NCI-H2081 (cell line): ENCODE data around the gene ATP13A2.

ENCODE experiments used
- DNase-seq, 2 experiments: peaks; one replicate each; lab custom pipeline; 2025; lab: John Stamatoyannopoulos, UW

ATP13A2 gene

DNA sequence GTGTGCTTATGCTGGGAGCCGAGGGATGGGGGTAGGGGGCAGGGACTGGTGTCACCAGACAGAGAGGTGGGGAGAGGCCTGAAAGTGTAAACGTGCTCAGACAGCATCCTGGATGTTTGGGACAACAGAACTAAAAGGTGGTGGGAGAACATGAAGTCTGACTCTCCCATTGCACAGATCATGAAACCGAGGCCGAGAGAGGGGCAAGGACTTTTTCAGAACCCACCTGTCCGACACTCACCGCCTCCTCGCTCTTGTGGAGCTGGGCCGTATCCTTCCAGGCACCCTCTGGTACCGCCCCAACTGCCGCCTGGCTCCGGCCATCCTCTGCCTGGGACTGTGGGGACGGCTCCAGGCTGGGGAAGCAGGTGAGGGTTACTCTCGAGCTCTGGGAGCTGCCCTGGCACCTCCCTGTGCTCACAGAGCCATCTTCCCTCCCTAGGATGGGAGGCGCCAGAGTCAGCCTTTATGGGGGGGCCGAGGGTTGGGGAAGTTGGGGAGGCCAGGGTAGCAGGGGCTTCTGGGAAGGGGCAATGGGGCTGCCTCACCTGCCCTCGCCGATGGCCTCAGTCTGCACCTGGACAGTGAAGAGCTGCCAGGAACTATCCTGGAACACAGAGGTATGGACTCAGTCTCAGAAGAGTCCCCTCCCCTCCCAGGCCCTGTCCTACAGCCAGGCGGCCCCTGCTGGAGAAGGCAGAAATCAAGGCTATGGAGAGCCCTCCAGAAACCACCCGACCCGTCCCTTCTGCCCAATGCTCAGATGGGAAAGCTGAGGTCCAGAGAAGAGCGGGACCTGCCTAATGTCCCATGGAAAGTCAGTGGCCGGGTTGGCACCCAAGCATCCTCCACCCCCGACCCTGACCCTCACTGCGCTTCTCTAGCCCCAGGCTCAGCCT lies 7.0 kb downstream of the ATP13A2 start:
- DNase-seq = no peak

DNA sequence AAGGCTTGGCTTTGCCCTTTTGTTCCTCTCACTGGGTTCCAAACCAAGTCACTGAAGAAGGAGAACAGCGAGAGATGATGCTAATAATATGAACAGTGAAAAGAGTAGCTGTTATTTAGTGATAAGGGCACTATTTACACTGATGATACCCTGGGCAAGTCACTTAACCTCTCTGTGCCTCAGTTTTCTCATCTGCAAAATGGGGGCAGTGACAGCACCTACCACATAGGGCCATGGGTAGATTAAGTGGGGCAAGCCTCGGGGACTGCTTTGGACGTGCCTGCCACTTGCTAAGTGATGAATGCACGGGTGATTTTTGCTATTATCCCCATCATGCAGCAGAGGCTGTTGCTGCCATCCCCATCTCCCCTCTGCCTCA lies 9.2 kb downstream of the ATP13A2 start:
- DNase-seq = no peak

DNA sequence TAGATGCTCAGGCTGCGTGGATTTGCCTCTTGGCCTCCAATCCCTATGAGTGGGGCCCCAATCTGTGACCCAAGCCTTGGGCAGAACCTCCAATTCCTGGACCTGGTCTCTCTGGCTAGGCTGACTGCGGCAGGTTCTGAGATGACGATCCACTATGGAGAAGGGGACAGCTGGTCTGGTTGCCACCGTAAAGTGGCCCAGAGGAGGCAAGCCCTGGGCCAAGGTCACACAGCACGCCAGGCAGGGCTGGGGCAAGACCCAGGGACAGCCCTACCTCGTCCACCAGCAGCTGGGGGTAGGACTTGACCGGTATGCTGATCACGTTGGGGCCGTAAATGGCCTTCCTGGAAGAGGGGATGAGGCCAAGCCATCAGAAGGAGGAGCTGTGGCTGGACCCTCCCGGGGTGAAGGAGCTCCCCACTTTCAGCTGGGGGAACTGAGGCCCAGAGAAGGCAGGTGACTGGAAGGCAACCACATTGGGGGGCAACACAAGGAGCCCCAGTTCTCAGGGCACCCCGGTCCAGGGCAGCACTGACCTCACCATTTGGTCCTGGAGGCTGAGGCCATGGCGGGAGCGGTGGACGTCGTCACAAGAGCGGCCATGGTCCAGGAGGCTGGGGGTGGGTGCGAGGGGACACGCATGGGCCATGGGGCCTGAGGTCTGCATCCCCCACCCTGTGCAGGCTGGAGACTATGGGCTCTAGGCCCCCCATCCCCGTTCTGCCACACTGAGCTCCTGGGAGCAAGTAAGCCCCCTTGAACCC lies 9.8 kb downstream of the ATP13A2 start:
- DNase-seq = no peak

DNA sequence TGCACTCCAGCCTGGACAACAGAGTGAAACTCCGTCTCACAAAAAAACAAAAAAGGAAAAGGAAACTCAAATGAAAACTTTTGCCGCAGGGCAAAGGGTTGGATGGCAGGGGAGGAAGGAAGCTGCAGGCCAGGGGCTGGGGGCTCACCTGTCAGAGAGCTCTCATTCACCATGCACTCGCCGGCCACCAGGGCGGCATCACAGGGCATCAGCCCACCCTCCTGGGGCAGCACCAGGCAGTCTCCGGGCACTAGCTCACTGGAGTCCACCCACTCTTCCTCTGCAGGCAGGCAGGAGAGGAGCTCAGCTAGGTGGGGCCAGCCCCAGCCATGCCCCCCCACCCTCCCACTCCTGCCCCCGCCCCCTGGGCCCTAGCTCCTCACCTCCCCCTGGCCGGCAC lies 11.9 kb downstream of the ATP13A2 start:
- DNase-seq = no peak

DNA sequence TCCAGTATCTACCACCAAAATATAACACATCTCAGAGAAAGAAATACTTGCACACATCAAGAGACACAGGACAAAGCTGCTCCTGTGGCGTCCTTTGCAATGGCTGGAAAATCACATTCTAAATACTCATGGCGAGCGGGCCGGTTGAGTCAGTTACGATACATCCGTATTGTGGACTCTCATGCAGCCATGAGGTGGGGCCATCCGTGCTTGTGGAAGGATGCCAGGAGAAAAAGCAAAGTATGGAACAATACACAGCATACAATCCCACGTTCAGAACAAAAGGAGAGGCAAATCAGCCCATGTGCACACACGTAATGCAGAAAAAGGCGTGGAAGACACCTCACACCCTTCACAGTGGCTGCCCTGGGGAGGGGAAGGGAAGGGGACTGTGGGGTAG lies 13.1 kb downstream of the ATP13A2 start:
- no peak for DNase-seq

DNA sequence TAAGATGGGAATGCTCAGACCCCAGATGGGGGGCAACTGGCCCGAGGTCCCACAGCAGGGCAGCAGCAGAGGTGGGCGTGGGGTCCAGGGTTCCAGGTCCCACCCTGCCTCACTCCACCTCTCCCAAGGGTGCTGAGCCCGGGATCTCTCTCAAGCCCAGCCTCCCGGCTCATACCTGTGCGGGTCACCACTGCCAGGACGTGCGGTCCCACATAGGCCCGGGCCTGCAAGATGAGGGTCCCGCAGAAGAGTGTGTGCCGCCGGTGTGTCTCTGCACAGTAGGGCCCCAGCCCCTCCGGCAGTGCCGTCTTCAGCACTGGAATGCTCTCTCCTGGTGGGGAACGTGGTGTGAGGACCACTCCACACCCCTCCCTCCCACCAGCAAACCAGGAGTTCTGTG lies 14.9 kb downstream of the ATP13A2 start:
- no peak for DNase-seq

DNA sequence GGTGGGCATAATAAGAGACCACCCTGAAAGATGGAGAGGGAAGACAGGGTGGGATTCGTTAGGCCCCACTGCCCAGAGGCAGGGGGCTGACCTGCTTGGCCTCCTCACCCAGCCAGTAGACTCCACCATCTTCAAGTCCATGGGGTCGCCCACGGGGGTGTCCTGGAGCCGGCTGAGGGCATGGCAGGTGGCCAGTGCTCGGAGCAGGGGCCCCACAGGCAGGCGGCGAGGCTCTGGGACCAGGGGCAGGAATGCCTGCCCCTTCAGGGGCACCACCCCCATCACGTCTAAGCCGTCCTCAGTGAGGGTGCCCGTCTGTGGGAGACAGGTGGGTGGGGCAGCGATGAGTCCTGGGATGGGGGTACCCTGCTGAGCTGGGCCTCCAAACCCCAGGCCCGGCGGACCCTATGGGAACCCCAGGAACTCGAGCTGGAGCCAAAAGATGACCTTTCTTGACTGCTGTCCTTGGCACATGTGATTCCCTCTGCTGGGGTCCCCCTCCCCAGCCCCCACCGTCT lies 18.1 kb downstream of the ATP13A2 start:
- DNase-seq = no peak

DNA sequence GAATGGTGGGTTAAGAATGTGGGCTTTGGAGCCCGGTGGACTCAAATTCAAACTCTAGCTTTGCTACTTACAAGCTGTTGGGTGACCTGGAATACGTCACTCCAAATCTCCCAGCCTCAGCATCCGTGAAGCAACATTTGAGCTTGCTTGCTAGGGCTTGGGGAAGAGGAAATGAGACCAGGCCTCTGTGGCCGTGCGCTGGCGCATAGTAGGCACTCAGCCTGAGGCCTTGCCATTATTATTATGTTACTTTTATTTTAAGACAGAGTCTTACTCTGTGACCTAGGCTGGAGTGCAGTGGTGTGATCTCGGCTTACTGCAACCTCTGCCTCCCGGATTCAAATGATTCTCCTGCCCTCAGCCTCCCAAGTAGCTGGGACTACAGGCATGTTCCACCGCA lies 19.1 kb downstream of the ATP13A2 start:
- DNase-seq = no peak

DNA sequence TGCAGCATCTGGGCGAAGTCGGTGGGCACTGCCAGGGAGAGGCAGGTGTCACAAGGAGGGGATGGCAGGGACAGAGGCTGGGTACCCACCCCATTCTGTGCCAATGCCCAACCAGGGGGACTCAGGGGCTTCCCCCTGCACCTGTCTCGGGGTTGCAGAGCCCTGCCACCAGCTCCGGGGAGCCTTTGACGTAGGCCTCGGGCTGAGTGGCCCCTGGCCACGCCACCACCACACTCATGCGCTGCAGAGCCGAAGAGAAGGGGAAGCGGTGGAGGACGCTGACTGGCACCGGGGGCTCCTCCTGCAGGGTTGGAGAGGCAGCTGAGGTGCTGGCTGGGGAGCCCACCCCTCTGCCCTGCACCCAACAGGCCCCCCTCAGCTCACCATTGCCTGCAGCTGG lies 19.6 kb downstream of the ATP13A2 start:
- no peak for DNase-seq

DNA sequence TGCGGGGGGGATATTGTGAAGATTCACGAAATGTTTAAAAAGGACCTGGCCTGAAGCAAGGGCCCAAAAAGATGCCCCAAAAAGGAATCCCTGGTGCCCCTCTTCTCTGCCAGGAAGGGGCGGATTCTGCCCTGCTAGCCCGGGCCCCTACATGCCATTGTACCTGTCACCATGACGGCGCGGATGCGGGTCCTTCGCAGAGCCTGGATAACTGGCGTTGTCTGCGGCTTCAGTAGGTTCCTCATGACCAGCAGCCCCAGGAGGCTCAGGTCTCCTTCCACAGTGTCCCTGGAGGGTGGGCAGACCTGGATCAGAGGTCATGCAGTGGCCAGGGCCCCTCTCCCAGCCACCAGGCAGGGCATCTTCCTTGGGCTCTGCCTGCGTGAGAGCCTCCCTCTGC lies 20.2 kb downstream of the ATP13A2 start:
- no peak for DNase-seq

DNA sequence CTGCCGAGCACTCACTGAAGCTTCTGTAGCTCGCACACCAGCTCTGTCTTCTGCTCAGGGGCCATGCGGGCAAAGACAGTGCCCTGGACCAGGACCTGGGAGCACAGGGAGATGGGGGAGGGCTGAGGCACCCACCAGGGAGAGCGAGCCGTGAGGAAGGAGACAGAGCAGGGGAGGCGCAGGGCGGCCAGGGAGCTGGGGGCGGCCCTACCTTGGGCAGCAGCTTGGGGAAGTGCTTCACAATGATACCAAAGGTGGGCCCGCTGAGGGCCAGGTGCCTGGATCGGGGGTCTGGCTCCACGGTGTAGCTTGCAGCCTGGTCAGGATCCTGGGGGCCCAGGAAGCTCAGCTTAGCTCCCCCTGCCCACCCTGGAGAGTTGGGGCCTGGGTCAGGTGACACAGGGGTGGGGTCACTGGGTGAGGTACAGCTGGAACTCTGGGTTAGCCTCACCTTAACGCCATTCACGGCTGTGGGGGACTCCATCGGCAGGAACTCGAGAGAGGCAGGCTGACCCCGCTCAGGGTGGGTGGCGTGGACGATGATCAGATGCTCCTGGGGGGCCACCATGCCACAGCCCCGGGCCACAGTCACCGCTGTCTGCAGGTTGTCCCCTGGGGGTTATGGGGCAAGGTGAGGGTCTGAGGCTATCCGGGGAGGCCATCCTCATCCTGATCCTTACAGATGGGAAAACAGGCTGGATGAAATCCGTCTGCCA lies 21.9 kb downstream of the ATP13A2 start:
- no peak for DNase-seq

DNA sequence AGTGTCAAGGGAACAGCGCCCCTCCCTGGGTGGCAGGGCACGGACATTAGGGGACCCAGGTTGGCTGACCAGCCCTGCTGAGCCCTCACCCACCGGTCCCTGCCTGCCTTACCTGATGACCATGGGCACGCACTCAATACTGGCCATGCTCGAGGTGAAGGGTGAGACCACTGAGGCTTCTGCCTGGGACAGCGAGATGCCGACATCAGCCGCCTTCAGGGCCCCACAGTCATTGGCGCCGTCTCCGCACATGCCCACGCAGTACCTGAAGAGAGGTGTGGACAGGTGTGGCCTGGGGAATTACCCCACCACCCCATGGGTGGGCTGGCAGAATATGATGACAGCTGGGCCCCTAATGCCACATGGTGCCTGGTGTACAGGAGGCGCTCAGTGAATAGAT lies 23.5 kb downstream of the ATP13A2 start:
- DNase-seq = no peak

DNA sequence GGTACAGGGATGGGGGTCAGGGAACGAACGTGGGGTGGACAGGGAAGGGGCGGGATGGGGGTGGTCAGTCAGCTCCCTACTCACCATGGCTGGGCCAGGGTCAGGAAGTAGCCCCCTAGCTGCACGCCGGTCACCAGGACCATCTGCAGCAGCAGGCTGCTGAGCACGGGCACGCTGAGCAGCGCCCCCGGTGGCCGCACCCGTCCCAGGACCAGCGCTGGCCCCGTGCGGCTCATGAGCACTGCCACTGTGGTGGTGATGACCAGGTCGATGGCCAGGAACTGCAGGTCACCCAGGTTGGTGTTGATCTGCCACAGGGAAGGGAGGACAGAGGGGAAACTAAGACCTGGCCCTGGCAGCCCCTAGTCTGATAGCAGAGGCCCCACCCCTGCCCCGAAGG lies 24.8 kb downstream of the ATP13A2 start:
- DNase-seq = no peak

DNA sequence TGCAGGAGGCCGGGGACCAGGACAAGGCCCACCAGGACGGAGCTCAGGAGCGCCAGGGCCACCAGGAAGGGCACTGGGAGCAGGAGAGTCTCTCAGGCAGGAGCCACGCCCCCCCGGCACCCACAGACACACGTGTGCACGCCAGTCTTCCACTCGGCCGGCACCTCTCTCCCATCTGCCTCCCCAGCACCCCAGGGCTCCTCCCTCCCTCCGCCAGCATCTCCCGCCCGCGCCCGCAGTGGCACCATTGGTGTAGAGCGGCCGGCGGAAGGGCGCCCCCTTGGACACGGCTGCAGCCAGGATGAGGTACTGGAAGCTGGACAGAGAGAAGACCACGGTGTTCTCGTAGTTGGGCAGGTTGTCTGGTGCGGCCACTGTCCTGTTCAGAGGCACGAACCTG lies 25.2 kb downstream of the ATP13A2 start:
- DNase-seq = no peak

DNA sequence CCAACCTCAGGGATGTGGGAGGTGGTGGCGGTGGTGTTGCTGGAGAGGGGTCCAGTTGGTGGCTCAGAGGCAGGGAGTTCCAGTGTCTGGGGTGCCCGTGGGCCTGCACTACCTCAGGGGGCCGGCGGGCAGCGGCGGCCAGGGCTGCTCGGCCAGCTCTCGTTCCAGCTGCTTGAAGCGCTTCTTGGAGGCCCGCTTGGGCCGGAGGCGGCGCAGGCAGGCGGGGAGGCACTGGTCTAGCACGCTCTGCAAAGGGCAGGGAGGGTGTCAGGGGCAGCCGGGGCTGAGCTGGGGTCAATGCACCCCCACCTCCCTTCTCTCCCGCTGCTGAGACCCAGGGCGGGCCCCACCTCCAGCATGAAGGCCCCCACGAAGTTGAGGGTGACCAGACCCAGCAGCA lies 25.6 kb downstream of the ATP13A2 start:
- DNase-seq = no peak

DNA sequence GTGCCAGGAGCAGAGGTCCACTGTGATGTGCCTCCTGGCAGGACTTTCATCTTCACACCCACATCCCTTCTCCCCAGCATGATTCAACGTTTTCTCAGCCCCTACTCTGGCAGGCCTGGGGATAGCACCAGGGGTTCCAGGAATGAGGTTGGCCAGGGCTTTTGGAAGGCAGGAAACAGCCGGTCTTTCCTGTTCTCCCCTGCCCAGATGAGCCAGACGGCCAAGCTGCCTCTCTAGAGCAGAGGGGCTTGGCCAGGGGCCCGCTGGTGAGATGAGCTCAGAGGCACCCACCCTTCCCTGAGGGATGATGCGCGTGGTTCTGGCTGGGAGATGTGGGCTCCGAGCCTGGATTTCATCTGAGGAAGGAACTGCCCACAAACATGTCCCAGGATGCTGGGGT lies 27.0 kb downstream of the ATP13A2 start:
- peak in 1 of 2 experiments; percentile 13 for DNase-seq

DNA sequence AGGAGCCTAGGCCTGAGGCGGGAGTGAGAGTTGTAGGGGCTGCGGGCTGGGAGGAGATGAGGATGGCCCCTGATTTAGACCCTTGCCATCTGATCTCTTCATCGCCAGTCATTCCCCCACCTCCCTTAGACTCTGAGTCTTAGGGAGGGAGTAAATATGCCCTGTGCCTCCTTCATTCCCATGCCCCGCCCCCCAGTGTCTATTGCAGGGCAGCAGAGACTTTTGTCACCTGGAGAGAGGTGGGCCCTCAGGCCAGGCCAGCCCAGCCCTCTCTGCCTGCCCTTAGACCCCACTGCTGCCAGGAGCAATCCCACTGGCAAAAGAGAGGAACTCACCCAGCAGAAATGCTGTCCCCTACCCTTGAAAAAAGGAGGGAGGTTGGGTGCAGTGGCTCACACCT lies 28.1 kb downstream of the ATP13A2 start:
- DNase-seq = no peak

DNA sequence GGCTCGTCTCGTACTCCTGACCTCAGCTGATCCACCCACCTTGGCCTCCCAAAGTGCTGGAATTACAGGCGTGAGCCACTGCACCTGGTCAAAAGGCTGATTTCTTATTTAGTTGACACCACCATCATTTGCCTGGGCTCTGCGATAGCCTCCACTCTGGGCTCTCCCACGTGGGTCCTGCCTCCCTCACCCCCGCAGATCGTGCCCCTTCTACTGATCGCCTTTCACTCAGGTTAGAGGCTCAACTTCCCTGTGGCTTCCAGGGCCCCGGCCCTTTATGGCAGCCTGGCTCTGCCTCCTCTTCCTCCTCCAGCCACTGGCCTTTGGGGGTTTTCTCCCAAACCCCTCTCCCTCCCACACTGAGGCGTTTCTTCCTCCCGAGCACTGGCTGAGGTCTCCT lies 28.8 kb downstream of the ATP13A2 start:
- DNase-seq = no peak

DNA sequence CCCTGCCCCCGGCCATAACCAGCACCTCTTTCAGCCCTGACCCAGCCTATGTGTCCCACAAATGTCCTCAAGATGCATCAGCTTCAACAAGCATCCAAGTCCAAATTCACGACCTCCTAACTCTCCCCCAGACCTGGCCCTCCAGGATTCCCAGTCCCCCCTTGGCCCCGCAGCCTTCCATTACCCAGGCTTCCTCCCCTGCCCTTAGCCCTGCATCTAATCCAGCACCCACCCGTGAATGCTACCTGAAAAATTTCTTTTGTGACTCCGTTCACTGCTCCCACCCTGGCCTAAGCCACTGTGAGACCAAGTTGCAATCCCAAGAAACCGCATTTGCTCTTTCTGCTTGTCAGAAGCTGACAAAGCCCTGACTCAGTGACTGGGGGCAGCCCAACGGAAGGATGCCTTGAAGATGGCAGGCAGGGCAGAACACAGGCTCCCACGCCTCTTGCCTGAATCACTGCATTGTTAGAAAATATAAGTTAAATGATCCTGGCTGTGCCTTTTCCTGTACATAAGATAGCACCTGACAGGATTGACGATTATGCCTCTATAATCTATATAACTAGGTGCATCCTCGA lies 30.4 kb downstream of the ATP13A2 start:
- DNase-seq = no peak

DNA sequence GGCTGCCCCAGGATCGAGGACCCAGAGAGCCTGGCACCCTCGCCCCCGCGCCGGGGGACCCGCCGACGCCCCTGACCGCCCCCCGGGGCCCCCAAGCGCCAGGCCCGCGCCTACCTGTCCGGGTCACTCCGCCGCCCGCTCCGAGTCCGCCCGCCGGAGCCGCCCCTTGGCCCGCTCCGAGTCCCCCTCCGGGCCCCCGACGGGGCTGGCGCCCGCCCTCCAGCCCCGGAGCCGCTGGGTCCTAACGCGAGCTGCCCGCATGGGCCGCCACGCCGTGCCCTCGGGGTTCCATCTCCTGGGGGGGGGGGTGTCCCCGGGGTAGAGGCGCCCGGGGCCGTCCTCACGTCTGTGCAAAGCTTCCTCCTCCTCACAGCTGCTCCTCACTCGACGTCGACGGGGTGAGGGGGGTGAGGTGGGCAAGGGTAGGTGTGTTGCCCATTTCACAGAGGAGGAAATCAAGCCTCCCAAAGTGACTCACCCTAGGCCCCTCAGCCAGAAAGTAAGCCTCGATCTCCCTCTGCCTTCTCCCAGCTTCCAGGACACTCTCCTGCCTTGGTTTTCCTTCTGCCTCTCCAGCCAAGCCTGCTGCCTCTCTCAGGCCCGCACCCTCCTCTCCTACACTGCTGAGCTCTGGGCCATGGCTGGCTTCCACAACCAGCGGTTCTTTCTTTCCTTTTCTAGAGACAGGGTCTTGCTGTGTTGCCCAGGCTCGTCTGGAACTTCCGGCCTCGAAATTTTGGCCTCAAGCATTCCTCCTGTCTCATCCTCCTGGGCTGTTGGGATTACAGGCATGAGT lies 31.1 kb downstream of the ATP13A2 start, which contains the start of gene MFAP2:
Gene MFAP2 (minus strand): TSS at position 148 of the 796 bp plus-strand sequence. CDS start 2,347 bp downstream, outside the sequence.
- DNase-seq = no peak
